HUDEP-2 (cell line): ENCODE data around the gene FUT7.
"Not testable (repeated sequence)": the region's sequence is repeated elsewhere in the genome, so short reads cannot be mapped to it uniquely, and the experiment has no call there.

ENCODE experiments used
- DNase-seq, 76 experiments: peaks; one replicate each; lab custom pipeline; 2025; ENCODE audit not compliant: unreplicated experiment in 76 of 76; lab: John Stamatoyannopoulos, UW

Gene FUT7

GRCh38 chr9:137066096-137066861, 34.4 kb upstream of the FUT7 start:
- no peak for DNase-seq

GRCh38 chr9:137065336-137065967, 33.6 kb upstream of the FUT7 start:
- DNase-seq: no peak

GRCh38 chr9:137064880-137065164, 32.9 kb upstream of the FUT7 start:
- no peak for DNase-seq

GRCh38 chr9:137064027-137064879, 32.4 kb upstream of the FUT7 start:
- peak in 49 of 76 experiments; percentile 3 to 66 (median 32) for DNase-seq

- no peak for DNase-seq
These were observed 31.6 kb upstream of the FUT7 start for GRCh38 chr9:137063311-137064026.

- DNase-seq: not testable (repeated sequence)
These were observed 30.9 kb upstream of the FUT7 start for GRCh38 chr9:137062798-137063197.

- DNase-seq: no peak
These were observed 30.5 kb upstream of the FUT7 start for GRCh38 chr9:137062384-137062783.

- no peak for DNase-seq
These were observed 26.8 kb upstream of the FUT7 start for GRCh38 chr9:137058521-137059234.

GRCh38 chr9:137057545-137057944, 25.7 kb upstream of the FUT7 start:
- DNase-seq: no peak

GRCh38 chr9:137056739-137057415, 25.0 kb upstream of the FUT7 start:
- no peak for DNase-seq

- DNase-seq: no peak
These were observed 23.8 kb upstream of the FUT7 start for GRCh38 chr9:137055385-137056364.

GRCh38 chr9:137054932-137055384, 23.1 kb upstream of the FUT7 start:
- no peak for DNase-seq

GRCh38 chr9:137053944-137054931, 22.4 kb upstream of the FUT7 start, which contains the start of gene ENTPD2:
ENTPD2 (minus strand) TSS chr9:137054061; CDS start chr9:137053997, 64 bp downstream.
- DNase-seq: no peak

- no peak for DNase-seq
These were observed 21.4 kb upstream of the FUT7 start for GRCh38 chr9:137052998-137053943.

GRCh38 chr9:137052293-137052692, 20.4 kb upstream of the FUT7 start:
- DNase-seq: no peak

- DNase-seq: no peak
These were observed 19.3 kb upstream of the FUT7 start for GRCh38 chr9:137051145-137051724.
